Smooth muscle cell (in vitro differentiated cells): ENCODE data around the gene EDEM1. TPM values are rescaled to one million over a fixed set of nuclear protein-coding genes. Genes with fewer than 3 reads are reported as not detected.

Experiments used
- DNase-seq: peaks from one replicate; lab custom pipeline; 2025; ENCODE audit not compliant: unreplicated experiment; lab: John Stamatoyannopoulos, UW
- H2AFZ ChIP-seq: fragments of 200-600 bp; sonication (generic); 2 replicates; pipeline ENCODE4 v1.6.0; 2016; ENCODE audit warnings: antibody characterized with exemption, low read depth, mild to moderate bottlenecking
- H3F3A ChIP-seq: fragments of 200-600 bp; sonication (generic); 2 replicates; pipeline ENCODE4 v1.6.0; 2017; ENCODE audit warnings: antibody characterized with exemption, low read depth
- H3K27ac ChIP-seq: fragments of 200-600 bp; sonication (generic); 2 replicates; pipeline ENCODE4 v1.5.1; 2016; ENCODE audit warnings: low read depth, mild to moderate bottlenecking
- H3K27me3 ChIP-seq: fragments of 200-600 bp; sonication (generic); 2 replicates; pipeline ENCODE4 v1.6.1; 2016; ENCODE audit warnings: low read depth, mild to moderate bottlenecking
- H3K36me3 ChIP-seq: fragments of 200-600 bp; sonication (generic); 2 replicates; pipeline ENCODE4 v1.5.1; 2016; ENCODE audit warnings: low read depth
- H3K4me1 ChIP-seq: fragments of 200-600 bp; sonication (generic); 2 replicates; pipeline ENCODE4 v1.5.1; 2016; ENCODE audit warnings: low read depth
- H3K4me2 ChIP-seq: fragments of 200-600 bp; sonication (generic); 2 replicates; pipeline ENCODE4 v1.6.0; 2016; ENCODE audit warnings: mild to moderate bottlenecking
- H3K4me3 ChIP-seq: fragments of 200-600 bp; sonication (generic); 2 replicates; pipeline ENCODE4 v1.5.1; 2016; ENCODE audit warnings: mild to moderate bottlenecking
- H3K79me2 ChIP-seq: fragments of 200-600 bp; sonication (generic); 2 replicates; pipeline ENCODE4 v1.6.0; 2016; ENCODE audit warnings: low read depth, mild to moderate bottlenecking
- H3K9ac ChIP-seq: fragments of 200-600 bp; sonication (generic); 2 replicates; pipeline ENCODE4 v1.6.0; 2016; ENCODE audit warnings: low read depth
- H3K9me3 ChIP-seq: fragments of 200-600 bp; sonication (generic); replicated peaks from 2 replicates; pipeline ENCODE4 v1.5.1; 2016; ENCODE audit warnings: low read depth
- H4K20me1 ChIP-seq: fragments of 200-600 bp; sonication (generic); 2 replicates; pipeline ENCODE4 v1.6.0; 2016; ENCODE audit warnings: low read depth
- CTCF ChIP-seq: fragments of 200-600 bp; sonication (generic); IDR thresholded peaks from 2 replicates; pipeline ENCODE4 v1.5.1; 2017; ENCODE audit warnings: borderline replicate concordance, mild to moderate bottlenecking, antibody characterized with exemption; ENCODE audit not compliant: insufficient read depth, poor library complexity, severe bottlenecking
- WGBS: methylation state at CpG from one replicate; pipeline ENCODE4 v1.1.7; 2016; ENCODE audit warnings: low lambda C conversion rate; 5-methylcytosine and 5-hydroxymethylcytosine counted together
- polyA plus RNA-seq: library from polyadenylated mRNA; unstranded; fragments of >200 nt; fragmentation: Nextera tagmentation; extraction: Ambion mirVana; gene quantifications from 2 replicates; pipeline ENCODE4 v1.2.1, GENCODE V29; 2016
- total RNA-seq: library from RNA; depleted of rRNA; stranded (reverse); fragments of >200 nt; gene quantifications from 2 replicates; pipeline ENCODE4 v1.2.3, GENCODE V29; 2014

The EDEM1 gene
- total and polyA plus RNA-seq, 2 experiments from 2014 or later: 29.0 to 43.6 TPM

DNA sequence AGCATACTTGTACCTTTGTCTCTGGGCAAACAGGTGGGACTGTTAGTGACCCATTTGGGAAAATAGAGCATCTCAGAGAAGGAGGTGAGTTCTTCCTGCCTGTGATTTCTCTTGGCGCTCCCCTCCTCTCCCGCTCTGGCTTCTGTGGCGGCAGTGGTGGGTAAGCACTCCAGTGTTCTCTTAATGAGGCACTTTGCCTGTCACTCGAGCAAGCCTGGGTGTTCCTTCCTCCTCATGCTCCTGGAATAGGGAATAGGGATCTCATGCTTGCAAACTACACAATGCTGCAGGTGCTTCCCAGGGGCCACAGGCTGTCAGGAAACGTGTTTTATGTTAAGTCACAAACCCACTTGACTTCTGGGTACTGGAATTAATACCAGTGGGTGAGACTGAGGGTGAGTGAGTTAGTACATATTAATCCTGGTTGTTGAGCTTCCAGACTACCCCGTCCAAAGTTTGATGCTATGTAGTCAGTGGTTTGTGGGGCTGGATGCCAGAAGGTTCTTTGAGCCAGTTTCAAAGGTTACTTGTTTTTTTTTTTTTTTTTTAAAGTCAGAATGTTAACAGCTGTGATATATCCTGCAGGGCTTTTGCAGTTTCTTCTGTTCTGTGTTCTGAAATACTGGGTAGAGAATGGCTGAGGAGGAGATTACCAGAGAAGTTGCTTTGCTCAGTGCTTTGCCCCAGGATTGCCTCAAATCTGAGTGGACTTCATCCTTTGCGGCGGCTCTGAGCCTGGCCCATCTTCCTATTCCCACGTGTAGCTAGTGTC is 30.5 kb downstream of the EDEM1 start:
- WGBS: 78% methylated on average over 9 of the region's 9 CpGs
- H3F3A ChIP-seq: peaks cover 9% of the 10 kb centered on the region
- H3K9me3 ChIP-seq: no peaks in the 10 kb centered on the region
- peaks cover 12% of the 10 kb centered on the region for H4K20me1 ChIP-seq
- H3K27ac ChIP-seq: no peak overlapping the region
- H3K27me3 ChIP-seq: no peaks in the 10 kb centered on the region
- no peak for DNase-seq
- no peak overlapping the region for H3K4me2 ChIP-seq
- TF ChIP-seq CTCF: no peak
- no peak overlapping the region for H2AFZ ChIP-seq
- H3K79me2 ChIP-seq: no peaks in the 10 kb centered on the region
- H3K9ac ChIP-seq: no peak overlapping the region
- peaks cover 20% of the 10 kb centered on the region for H3K36me3 ChIP-seq
- H3K4me3 ChIP-seq: no peak overlapping the region
- peaks cover 5% of the 10 kb centered on the region for H3K4me1 ChIP-seq

GRCh38 chr3:5218815-5219214 is 31.3 kb downstream of the EDEM1 start:
- peaks cover 9% of the 10 kb centered on the region for H3K4me1 ChIP-seq
- peaks cover 12% of the 10 kb centered on the region for H4K20me1 ChIP-seq
- H3K79me2 ChIP-seq: no peaks in the 10 kb centered on the region
- no peak overlapping the region for H3K9ac ChIP-seq
- no peak overlapping the region for H3K4me2 ChIP-seq
- H3K9me3 ChIP-seq: no peaks in the 10 kb centered on the region
- WGBS: 86% methylated on average over 5 of the region's 5 CpGs
- no peak for DNase-seq
- no peak overlapping the region for H3K27ac ChIP-seq
- peaks cover 9% of the 10 kb centered on the region for H3F3A ChIP-seq
- peaks cover 15% of the 10 kb centered on the region for H3K36me3 ChIP-seq
- no peak overlapping the region for H2AFZ ChIP-seq
- no peak overlapping the region for H3K4me3 ChIP-seq
- H3K27me3 ChIP-seq: no peaks in the 10 kb centered on the region
- no peak for TF ChIP-seq CTCF

DNA sequence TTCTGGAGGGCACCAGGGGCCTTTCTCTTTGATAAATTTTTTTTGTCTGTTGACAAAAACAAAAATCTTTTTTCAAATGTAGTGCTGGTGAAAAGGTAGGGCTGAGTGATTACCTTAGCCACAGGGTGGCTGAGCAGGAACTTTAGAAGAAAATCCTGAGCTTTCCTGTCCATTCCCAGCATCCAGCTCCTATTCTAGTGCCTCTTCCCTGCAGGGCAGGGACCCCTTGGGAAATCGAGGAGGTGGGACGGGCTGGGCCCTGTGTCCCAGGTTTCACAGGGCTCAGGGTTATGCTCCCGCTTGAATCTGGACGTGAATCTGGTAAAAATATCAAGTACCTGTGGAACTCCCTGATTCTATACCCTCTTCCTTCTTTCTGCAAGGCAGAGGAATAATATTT is 31.7 kb downstream of the EDEM1 start:
- Histone ChIP-seq H3K4me1 (peaks cover 9% of the 10 kb centered on the region), H2AFZ (no peak overlapping the region), H3K4me2 (no peak overlapping the region), H3K9me3 (no peaks in the 10 kb centered on the region), H3K79me2 (no peaks in the 10 kb centered on the region), H3K4me3 (no peak overlapping the region), H3K27ac (no peak overlapping the region), H3K36me3 (peaks cover 11% of the 10 kb centered on the region), H3K9ac (no peak overlapping the region), H3K27me3 (no peaks in the 10 kb centered on the region), H3F3A (peaks cover 9% of the 10 kb centered on the region), H4K20me1 (peaks cover 12% of the 10 kb centered on the region)
- no peak for DNase-seq
- TF ChIP-seq CTCF: no peak
- 88% methylated on average over 4 of the region's 4 CpGs for WGBS

- no peak for TF ChIP-seq CTCF
- WGBS: 76% methylated on average over 5 of the region's 5 CpGs
- H3F3A ChIP-seq: peaks cover 9% of the 10 kb centered on the region
- no peaks in the 10 kb centered on the region for H3K9me3 ChIP-seq
- peaks cover 12% of the 10 kb centered on the region for H4K20me1 ChIP-seq
- H2AFZ ChIP-seq: no peak overlapping the region
- no peaks in the 10 kb centered on the region for H3K79me2 ChIP-seq
- H3K4me1 ChIP-seq: peaks cover 9% of the 10 kb centered on the region
- DNase-seq: no peak
- no peak overlapping the region for H3K4me2 ChIP-seq
- no peak overlapping the region for H3K27ac ChIP-seq
- no peaks in the 10 kb centered on the region for H3K27me3 ChIP-seq
- no peak overlapping the region for H3K9ac ChIP-seq
- H3K4me3 ChIP-seq: no peak overlapping the region
- H3K36me3 ChIP-seq: peaks cover 9% of the 10 kb centered on the region
Observed at GRCh38 chr3:5220193-5220592, 32.7 kb downstream of the EDEM1 start.
